H1 (cell line): Measurements from ENCODE around the gene HILPDA. TPM values are rescaled to one million over a fixed set of nuclear protein-coding genes. Genes with fewer than 3 reads are reported as not detected.
A peak's percentile ranks its signal among the peaks of the same experiment; 100 is the strongest.

Source experiments
- ATF3 ChIP-seq: IDR thresholded peaks from 2 replicates; pipeline ENCODE4 v1.6.1; 2011; ENCODE audit warnings: low read depth, mild to moderate bottlenecking, low read length; ENCODE audit not compliant: insufficient read depth
- BCL11A ChIP-seq, 2 experiments: IDR thresholded peaks; one replicate each; pipeline ENCODE4 v1.6.1; 2011; ENCODE audit warnings: low read depth in 2 of 2, low read length in 2 of 2, mild to moderate bottlenecking in 2 of 2
- CEBPB ChIP-seq: IDR thresholded peaks from 2 replicates; pipeline ENCODE4 v1.6.1; 2012; ENCODE audit warnings: low read depth, low read length
- CREB1 ChIP-seq: IDR thresholded peaks from 2 replicates; pipeline ENCODE4 v1.6.1; 2012; ENCODE audit warnings: inconsistent platforms
- CTBP2 ChIP-seq: IDR thresholded peaks from 2 replicates; pipeline ENCODE4 v1.7.0; 2011; ENCODE audit warnings: borderline replicate concordance, mild to moderate bottlenecking, moderate library complexity, mixed read lengths, low read length; ENCODE audit not compliant: insufficient read depth, insufficient read length
- CTCF ChIP-seq, 3 experiments: IDR thresholded peaks; 1 replicate in 2 of 3; 2 replicates in 1 of 3; pipeline versions ENCODE4 v1.5.1 to v1.6.1; 2011; ENCODE audit warnings: low read length in 3 of 3, mild to moderate bottlenecking in 3 of 3, inconsistent platforms in 2 of 3, low read depth in 1 of 3, moderate library complexity in 1 of 3; ENCODE audit not compliant: insufficient read depth in 1 of 3; ENCODE audit errors: control extremely low read depth in 1 of 3
- E2F6 ChIP-seq: IDR thresholded peaks from 2 replicates; pipeline ENCODE4 v1.6.1; 2012; ENCODE audit warnings: inconsistent platforms
- EP300 ChIP-seq, 2 experiments: IDR thresholded peaks; 1 replicate in 1 of 2; 2 replicates in 1 of 2; pipeline ENCODE4 v1.6.1; 2011 to 2012; ENCODE audit warnings: low read depth in 2 of 2, low read length in 2 of 2, mild to moderate bottlenecking in 2 of 2, borderline replicate concordance in 1 of 2, inconsistent platforms in 1 of 2, moderate library complexity in 1 of 2
- GABPA ChIP-seq: IDR thresholded peaks from 2 replicates; pipeline ENCODE4 v1.6.1; 2011; ENCODE audit warnings: mild to moderate bottlenecking, low read length, moderate library complexity, borderline replicate concordance; ENCODE audit not compliant: insufficient read depth
- JUN ChIP-seq: IDR thresholded peaks from 2 replicates; pipeline ENCODE4 v1.6.1; 2011; ENCODE audit warnings: low read depth, mild to moderate bottlenecking, improper control_type of control experiment, low read length
- KDM4A ChIP-seq: IDR thresholded peaks from one replicate; pipeline ENCODE4 v1.7.1; 2012; ENCODE audit warnings: low read depth, mild to moderate bottlenecking, moderate library complexity, low read length, inconsistent platforms; ENCODE audit not compliant: severe bottlenecking
- NANOG ChIP-seq: IDR thresholded peaks from 2 replicates; pipeline ENCODE4 v1.6.1; 2011; ENCODE audit warnings: low read length, low read depth, mild to moderate bottlenecking, inconsistent platforms; ENCODE audit not compliant: insufficient read depth, poor library complexity, severe bottlenecking
- POLR2AphosphoS5 ChIP-seq: IDR thresholded peaks from 2 replicates; pipeline ENCODE4 v1.6.1; 2011; ENCODE audit warnings: low read depth, low read length
- RXRA ChIP-seq: IDR thresholded peaks from 2 replicates; pipeline ENCODE4 v1.6.1; 2011; ENCODE audit warnings: low read depth, mild to moderate bottlenecking, low read length, moderate library complexity; ENCODE audit not compliant: insufficient read depth
- TAF7 ChIP-seq: optimal IDR thresholded peaks from 2 replicates; pipeline ENCODE3; 2011; ENCODE audit warnings: low read depth, mild to moderate bottlenecking, inconsistent platforms, low read length, moderate library complexity, borderline replicate concordance
- USF2 ChIP-seq: IDR thresholded peaks from 2 replicates; pipeline ENCODE4 v1.6.1; 2011; ENCODE audit warnings: low read length, improper control_type of control experiment
- ZNF274 ChIP-seq: IDR thresholded peaks from 2 replicates; pipeline ENCODE4 v1.7.0; 2012; ENCODE audit warnings: low read length, borderline replicate concordance; ENCODE audit errors: extremely low read depth
- polyA plus RNA-seq, 7 experiments: library from polyadenylated mRNA; depleted of rRNA in 3 of 7; stranded (reverse) in 5 of 7; unstranded in 2 of 7; fragments of >200 nt in 5 of 7; fragments of 200-250 nt in 2 of 7; gene quantifications; 1 replicate in 5 of 7; 2 replicates in 1 of 7; 4 replicates in 1 of 7; pipeline versions ENCODE4 v1.2.1 to v1.2.3, GENCODE V29; 2011 to 2013; ENCODE audit warnings: missing spikeins in 2 of 7, mixed read lengths in 2 of 7
- total RNA-seq: library from RNA; stranded (reverse); fragmentation: NEBNext Ultra II Directional; extraction: Animal tissue kit (Norgen Biotek cat#: 25700); gene quantifications from 2 replicates; pipeline ENCODE4 v1.2.1, GENCODE V29; 2021

HILPDA gene
- total and polyA plus RNA-seq, 2 of the 8 experiments (the other 6 are each of a cell fraction or from before 2014, with no cell fraction given) = 35.6 to 80.0 TPM

GRCh38 chr7:128455543-128456254, at the start of gene HILPDA (continued):
- peak; percentile 82 for TF ChIP-seq KDM4A
- TF ChIP-seq CREB1 = peak; percentile 50
- TF ChIP-seq CTCF (IDR thresholded peaks at IDR 0.05; ENCODE audit: control extremely low read depth in 1 of 3, insufficient read depth in 1 of 3, low read depth in 1 of 3, low read length in 3 of 3) = no peak
- no peak for TF ChIP-seq RXRA
- TF ChIP-seq NANOG = peak; percentile 5
- TF ChIP-seq CTBP2 = no peak
- TF ChIP-seq ZNF274 = no peak
- TF ChIP-seq ATF3 = no peak
- TF ChIP-seq E2F6 = peak; percentile 79
- TF ChIP-seq JUN = no peak
- peak; percentile 82 for TF ChIP-seq TAF7
- no peak for TF ChIP-seq USF2
- no peak for TF ChIP-seq CEBPB
- no peak for TF ChIP-seq BCL11A (IDR thresholded peaks at IDR 0.05; ENCODE audit: low read depth in 2 of 2, low read length in 2 of 2)
- peak; percentile 69 for TF ChIP-seq POLR2AphosphoS5
- TF ChIP-seq GABPA = no peak
- TF ChIP-seq EP300 (IDR thresholded peaks at IDR 0.05; ENCODE audit: borderline replicate concordance in 1 of 2, low read depth in 2 of 2, low read length in 2 of 2) = no peak
